ENCODE data around the gene NPAS3. TPM values are rescaled to one million over a fixed set of nuclear protein-coding genes. Genes with fewer than 3 reads are reported as not detected.

The NPAS3 gene
- total and polyA plus RNA-seq, 2 of the 8 experiments (the other 6 are each of a cell fraction or from before 2014, with no cell fraction given) = 0.11 to 0.60 TPM

DNA sequence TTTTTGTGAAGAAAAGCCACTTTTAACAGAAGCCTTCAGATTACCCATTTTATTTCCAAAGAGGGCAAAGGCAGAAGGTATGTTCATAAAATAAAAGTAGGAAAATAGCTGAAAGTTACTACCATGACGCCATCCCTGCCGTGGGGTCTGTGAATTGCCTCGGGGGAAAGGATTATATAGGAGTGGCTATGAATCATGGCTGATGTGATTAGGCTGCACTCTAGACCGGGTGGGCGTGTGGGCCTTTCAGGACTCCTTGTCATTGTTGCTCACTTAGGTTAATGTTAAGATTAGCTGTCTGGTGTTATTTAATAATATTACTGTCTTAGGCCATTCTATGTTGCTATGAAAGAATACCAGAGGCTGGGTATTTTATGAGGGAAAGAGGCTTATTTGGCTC is 816.7 kb downstream of the NPAS3 start:
- Histone ChIP-seq H2AFZ (ENCODE audit: low read length) (no peak overlapping the region), H3K79me1 (ENCODE audit: low read depth, low read length) (no peaks in the 10 kb centered on the region), H2BK5ac (ENCODE audit: low read depth, low read length) (no peak overlapping the region), H3K9ac (replicated peaks in 1 of 4; ENCODE audit: extremely low read depth in 1 of 4, low read depth in 3 of 4, low read length in 3 of 4) (no peak overlapping the region), H3K4me3 (ENCODE audit: extremely low read depth in 1 of 4, insufficient read depth in 2 of 4, low read depth in 3 of 4, low read length in 4 of 4) (no peak overlapping the region), H3K18ac (ENCODE audit: extremely low read depth, low read length) (no peak overlapping the region), H3K4me1 (replicated peaks in 1 of 4; ENCODE audit: control insufficient read depth in 3 of 4, insufficient read depth in 4 of 4, low read length in 3 of 4) (no peaks in the 10 kb centered on the region), H4K20me1 (replicated peaks in 1 of 2; ENCODE audit: control insufficient read depth in 1 of 2, insufficient read depth in 2 of 2, low read length in 2 of 2) (no peaks in the 10 kb centered on the region), H2BK20ac (ENCODE audit: low read length) (no peak overlapping the region), H2BK120ac (replicated peaks; ENCODE audit: low read depth, low read length) (no peak overlapping the region), H4K91ac (replicated peaks; ENCODE audit: insufficient read length, low read length) (no peak overlapping the region), H2BK15ac (ENCODE audit: low read length) (no peak overlapping the region), H3K79me2 (ENCODE audit: control insufficient read depth in 1 of 2, insufficient read depth in 2 of 2, low read length in 2 of 2) (no peaks in the 10 kb centered on the region), H2AK5ac (ENCODE audit: low read depth, low read length) (no peak overlapping the region), H3K23ac (ENCODE audit: insufficient read length) (no peak overlapping the region), H3K56ac (replicated peaks; ENCODE audit: insufficient read length, low read depth, low read length) (no peak overlapping the region), H4K5ac (ENCODE audit: insufficient read length, low read depth, low read length) (no peak overlapping the region), H3K27me3 (replicated peaks in 1 of 4; ENCODE audit: control insufficient read depth in 3 of 4, extremely low read depth in 1 of 4, insufficient read depth in 3 of 4, low read length in 3 of 4) (no peaks in the 10 kb centered on the region), H3K23me2 (ENCODE audit: low read depth, low read length) (no peaks in the 10 kb centered on the region), H3K4ac (replicated peaks; ENCODE audit: insufficient read length, low read depth, low read length) (no peak overlapping the region), H4K8ac (ENCODE audit: extremely low read depth, insufficient read depth, low read length) (no peak overlapping the region), H3K9me3 (ENCODE audit: insufficient read depth in 2 of 2, low read depth in 1 of 2, low read length in 1 of 2) (no peaks in the 10 kb centered on the region), H2BK12ac (ENCODE audit: low read depth, low read length) (no peak overlapping the region), H3K4me2 (ENCODE audit: insufficient read depth in 1 of 2, low read depth in 2 of 2, low read length in 2 of 2) (no peak overlapping the region), H3K27ac (ENCODE audit: low read depth, low read length) (no peak overlapping the region), H3K14ac (ENCODE audit: insufficient read length) (no peak overlapping the region), H3K36me3 (ENCODE audit: control insufficient read depth in 2 of 4, insufficient read depth in 4 of 4, low read length in 3 of 4) (no peaks in the 10 kb centered on the region)
- DNase-seq (ENCODE audit: low read depth in 1 of 2, low spot score in 2 of 2) (no peak), FAIRE-seq (no peak)
- 91% methylated on average over 5 of the region's 5 CpGs; no CpG with 5 or more reads in 1 of the 2 experiments for WGBS, 2 experiments (ENCODE audit: extremely low coverage in 1 of 2, insufficient coverage in 1 of 2, insufficient read length in 1 of 2, insufficient replicate concordance in 2 of 2, low coverage in 1 of 2, low lambda C conversion rate in 2 of 2, missing lambda C conversion rate in 1 of 2)
- ChIA-PET CTCF (ENCODE audit: partially characterized antibody) (interaction anchor here (0.6 kb wide), 1 partner anchor 321 kb away, joined by 3 read pairs; no protein-coding TSS in a partner anchor), POLR2A (ENCODE audit: partially characterized antibody) (no interaction called here)
- TF ChIP-seq KDM1A (IDR thresholded peaks at IDR 0.05; ENCODE audit: borderline replicate concordance, low read length) (no peak), RXRA (IDR thresholded peaks at IDR 0.05; ENCODE audit: insufficient read depth, low read depth, low read length) (no peak), NRF1 (IDR thresholded peaks at IDR 0.05; ENCODE audit: low read depth, low read length) (no peak), SIRT6 (IDR thresholded peaks at IDR 0.05; ENCODE audit: low read length) (no peak), JUND (IDR thresholded peaks at IDR 0.05; ENCODE audit: low read length) (no peak), GABPA (IDR thresholded peaks at IDR 0.05; ENCODE audit: borderline replicate concordance, insufficient read depth, low read length) (no peak), HDAC2 (IDR thresholded peaks at IDR 0.05; ENCODE audit: borderline replicate concordance in 1 of 2, low read depth in 2 of 2, low read length in 2 of 2) (no peak), CTBP2 (IDR thresholded peaks at IDR 0.05; ENCODE audit: borderline replicate concordance, insufficient read depth, insufficient read length, low read length) (no peak), TBP (IDR thresholded peaks at IDR 0.05; ENCODE audit: low read depth, low read length) (no peak), ZNF274 (IDR thresholded peaks at IDR 0.05; ENCODE audit: borderline replicate concordance, extremely low read depth, low read length) (no peak), YY1 (IDR thresholded peaks at IDR 0.05; ENCODE audit: low read depth, low read length) (no peak), HDAC6 (IDR thresholded peaks at IDR 0.05; ENCODE audit: low read depth, low read length) (no peak), SP4 (IDR thresholded peaks at IDR 0.05; ENCODE audit: low read length) (no peak)
- TF ChIP-seq, protein P1, sequence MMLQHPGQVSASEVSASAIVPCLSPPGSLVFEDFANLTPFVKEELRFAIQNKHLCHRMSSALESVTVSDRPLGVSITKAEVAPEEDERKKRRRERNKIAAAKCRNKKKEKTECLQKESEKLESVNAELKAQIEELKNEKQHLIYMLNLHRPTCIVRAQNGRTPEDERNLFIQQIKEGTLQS (IDR thresholded peaks at IDR 0.05; ENCODE audit: insufficient read depth, low read depth, low read length) = no peak

Measured in H1 (cell line).